Measurements from ENCODE around the gene LSM12. TPM values are rescaled to one million over a fixed set of nuclear protein-coding genes. Genes with fewer than 3 reads are reported as not detected.

LSM12 gene
- total RNA-seq, 2 experiments from 2014 or later, result 35.4 to 67.9 TPM

- H3K9me3 ChIP-seq (ENCODE audit: low read length), result no peaks in the 10 kb centered on the region
- peaks cover 6% of the 10 kb centered on the region for H3K4me1 ChIP-seq (ENCODE audit: insufficient read depth, low read length, poor library complexity, severe bottlenecking)
- H3K9me2 ChIP-seq (ENCODE audit: insufficient read depth, low read length), result no peaks in the 10 kb centered on the region
- H3K27ac ChIP-seq (ENCODE audit: low read depth, low read length, poor library complexity, severe bottlenecking), result no peak overlapping the region
- CTCF ChIA-PET (ENCODE audit: unreplicated experiment), result no interaction called here
- no peak overlapping the region for H2AFZ ChIP-seq (ENCODE audit: low read length)
- intact Hi-C loops (cut with micrococcal nuclease; ENCODE audit: unreplicated experiment), result no loop called here
- POLR2A ChIA-PET, result no interaction called here
- H4K20me1 ChIP-seq (ENCODE audit: insufficient read depth, low read length), result no peaks in the 10 kb centered on the region
- no peak overlapping the region for H3K4me3 ChIP-seq (ENCODE audit: low read depth, low read length, poor library complexity, severe bottlenecking)
- no peak overlapping the region for H3K4me2 ChIP-seq (ENCODE audit: low read length)
- peaks cover 25% of the 10 kb centered on the region for H3K36me3 ChIP-seq (ENCODE audit: insufficient read depth, low read length)
- BruUV-seq (replicated peaks), result no TSS peak
- H3K79me2 ChIP-seq (ENCODE audit: insufficient read depth, low read depth, low read length), result no peaks in the 10 kb centered on the region
- peak; percentile 19 for DNase-seq (ENCODE audit: low spot score)
- TF ChIP-seq EZH2phosphoT487 (IDR thresholded peaks at IDR 0.05; ENCODE audit: borderline replicate concordance, low read depth, low read length) (no peak), CTCF (conservative IDR thresholded peaks at IDR 0.05; ENCODE audit: low read length) (peak; percentile 69)
Measured at GRCh38 chr17:44084131-44084538, 17.7 kb upstream of the LSM12 start.

GRCh38 chr17:44083250-44083849, 16.9 kb upstream of the LSM12 start:
- peak; percentile 13 for DNase-seq (ENCODE audit: low spot score)
- Histone ChIP-seq H2AFZ (ENCODE audit: low read length) (no peak overlapping the region), H3K4me3 (ENCODE audit: low read depth, low read length, poor library complexity, severe bottlenecking) (no peak overlapping the region), H4K20me1 (ENCODE audit: insufficient read depth, low read length) (no peaks in the 10 kb centered on the region), H3K4me2 (ENCODE audit: low read length) (no peak overlapping the region), H3K9me3 (ENCODE audit: low read length) (no peaks in the 10 kb centered on the region), H3K36me3 (ENCODE audit: insufficient read depth, low read length) (peaks cover 22% of the 10 kb centered on the region), H3K9me2 (ENCODE audit: insufficient read depth, low read length) (no peaks in the 10 kb centered on the region), H3K79me2 (ENCODE audit: insufficient read depth, low read depth, low read length) (no peaks in the 10 kb centered on the region), H3K27ac (ENCODE audit: low read depth, low read length, poor library complexity, severe bottlenecking) (no peak overlapping the region), H3K4me1 (ENCODE audit: insufficient read depth, low read length, poor library complexity, severe bottlenecking) (peaks cover 6% of the 10 kb centered on the region)
- ChIA-PET CTCF (ENCODE audit: unreplicated experiment) (interaction anchor here (0.8 kb wide), 1 partner anchor 137 kb away, joined by 9 read pairs; no protein-coding TSS in a partner anchor), POLR2A (no interaction called here)
- TF ChIP-seq CTCF (conservative IDR thresholded peaks at IDR 0.05; ENCODE audit: low read length) (no peak; the same call in 1 of the 2 replicates), EZH2phosphoT487 (IDR thresholded peaks at IDR 0.05; ENCODE audit: borderline replicate concordance, low read depth, low read length) (no peak)
- no TSS peak for BruUV-seq (replicated peaks)
- intact Hi-C loops (cut with micrococcal nuclease; ENCODE audit: unreplicated experiment), result no loop called here

GRCh38 chr17:44082256-44082927, 15.9 kb upstream of the LSM12 start:
- CTCF ChIA-PET (ENCODE audit: unreplicated experiment), result no interaction called here
- H3K9me3 ChIP-seq (ENCODE audit: low read length), result no peaks in the 10 kb centered on the region
- H2AFZ ChIP-seq (ENCODE audit: low read length), result no peak overlapping the region
- H3K36me3 ChIP-seq (ENCODE audit: insufficient read depth, low read length), result peaks cover 28% of the 10 kb centered on the region; the same call in 1 of the 2 replicates
- no peak overlapping the region for H3K4me3 ChIP-seq (ENCODE audit: low read depth, low read length, poor library complexity, severe bottlenecking)
- no peaks in the 10 kb centered on the region for H3K79me2 ChIP-seq (ENCODE audit: insufficient read depth, low read depth, low read length)
- no peak overlapping the region for H3K27ac ChIP-seq (ENCODE audit: low read depth, low read length, poor library complexity, severe bottlenecking)
- H3K9me2 ChIP-seq (ENCODE audit: insufficient read depth, low read length), result no peaks in the 10 kb centered on the region
- POLR2A ChIA-PET, result no interaction called here
- no TSS peak for BruUV-seq (replicated peaks)
- H3K4me1 ChIP-seq (ENCODE audit: insufficient read depth, low read length, poor library complexity, severe bottlenecking), result peaks cover 6% of the 10 kb centered on the region
- intact Hi-C loops (cut with micrococcal nuclease; ENCODE audit: unreplicated experiment), result no loop called here
- DNase-seq (ENCODE audit: low spot score), result no peak
- no peaks in the 10 kb centered on the region for H4K20me1 ChIP-seq (ENCODE audit: insufficient read depth, low read length)
- no peak overlapping the region for H3K4me2 ChIP-seq (ENCODE audit: low read length)
- TF ChIP-seq CTCF (conservative IDR thresholded peaks at IDR 0.05; ENCODE audit: low read length) (no peak), EZH2phosphoT487 (IDR thresholded peaks at IDR 0.05; ENCODE audit: borderline replicate concordance, low read depth, low read length) (no peak)

All from OCI-LY7 (cell line).